Stimulated activated CD4-positive, alpha-beta T cell treated with anti-CD3 and anti-CD28 coated beads, Interleukin-1b, Interleukin-23, amount 100 ng/mL, for 1 hour (primary cell): ENCODE results near the gene SELPLG.
"Not testable (repeated sequence)": the region's sequence is repeated elsewhere in the genome, so short reads cannot be mapped to it uniquely, and the experiment has no call there.

ENCODE experiments used
- DNase-seq, 2 donors: peaks; one replicate each; pipeline ENCODE4 v3.0.0-alpha.2; 2020; ENCODE audit warnings: low read depth in 2 of 2

The SELPLG gene

GRCh38 chr12:108638997-108639822, 5.5 kb upstream of the SELPLG start:
- DNase-seq, result no peak

DNA sequence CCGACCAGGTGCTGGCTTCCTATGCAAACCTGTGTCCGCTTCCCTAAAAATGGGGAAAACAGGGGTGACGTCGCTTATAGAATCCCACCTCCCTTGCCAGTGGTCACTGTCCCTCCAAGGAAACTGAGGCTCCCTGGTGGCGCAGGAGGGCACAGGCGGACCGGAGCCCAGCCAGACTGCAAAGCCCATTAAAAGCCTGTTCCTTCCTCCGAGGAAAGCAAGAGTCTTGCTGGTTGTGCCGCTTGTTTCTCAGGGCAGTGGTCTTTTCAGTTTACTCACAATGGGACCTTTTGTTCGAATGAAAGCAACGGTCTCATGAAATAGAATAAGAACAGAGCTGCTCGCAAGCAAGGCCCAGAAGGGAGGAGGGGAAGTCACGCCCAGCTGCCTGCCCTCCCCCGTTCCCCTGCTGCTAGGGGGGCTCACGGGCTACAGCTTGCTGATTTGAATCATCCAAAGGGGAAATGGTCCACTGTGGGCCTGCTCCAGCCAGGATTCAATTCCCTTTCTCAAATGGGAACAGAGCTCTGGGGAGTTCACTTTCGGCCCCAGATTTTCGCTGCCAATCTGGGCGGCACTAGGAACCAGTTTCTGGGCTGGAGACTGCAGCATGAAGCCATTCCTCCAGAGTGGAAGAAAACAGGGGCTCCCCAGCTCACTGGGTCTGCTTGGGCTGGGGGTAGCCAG, 4.6 kb upstream of the SELPLG start:
- no peak for DNase-seq

DNA sequence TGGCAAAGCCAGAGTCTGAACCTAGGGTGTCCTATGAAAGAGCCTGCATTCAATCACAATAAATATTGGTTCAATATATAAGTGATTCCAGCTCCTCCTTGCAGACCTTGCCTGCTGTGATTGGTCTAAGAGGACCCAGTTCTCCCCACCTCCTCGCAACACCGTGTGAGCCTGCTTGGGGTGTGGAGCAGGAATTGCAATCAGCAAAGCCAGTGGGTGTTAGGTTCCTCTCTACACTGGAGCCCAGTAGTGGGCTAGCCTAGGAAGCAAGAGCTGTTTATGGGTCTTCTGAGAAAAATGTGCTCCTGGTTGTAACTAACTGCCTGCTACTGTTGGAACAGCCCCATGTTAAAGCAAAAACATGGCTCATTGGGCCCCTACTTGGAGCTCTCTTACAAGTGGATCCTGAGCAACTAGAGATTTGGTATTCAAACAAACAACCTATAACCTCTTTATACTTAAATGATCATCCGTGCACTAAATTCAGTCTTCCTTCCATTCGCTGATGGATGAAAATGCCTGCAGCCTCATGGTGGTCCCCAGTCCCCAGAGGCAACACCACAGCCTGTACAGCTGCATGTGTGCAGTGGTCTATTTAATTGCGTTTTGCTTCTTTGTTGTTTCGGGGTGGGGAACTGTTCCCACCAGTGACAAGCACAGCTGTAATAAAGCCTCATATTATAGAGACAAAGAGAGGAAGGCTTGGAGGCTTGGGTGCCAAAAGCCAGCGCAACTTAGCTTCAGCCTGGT, 3.7 kb upstream of the SELPLG start:
- no peak for DNase-seq

- DNase-seq, result no peak
These were observed 2.5 kb upstream of the SELPLG start for GRCh38 chr12:108635997-108636808.

- no peak for DNase-seq
These were observed 1.7 kb upstream of the SELPLG start for GRCh38 chr12:108635201-108635996.

- DNase-seq, result no peak
These were observed 652 bp upstream of the SELPLG start for GRCh38 chr12:108634341-108634751.

- no peak for DNase-seq
These were observed 587 bp downstream of the SELPLG start for GRCh38 chr12:108633081-108633533.

GRCh38 chr12:108631261-108631660, 2.4 kb downstream of the SELPLG start:
- DNase-seq, result not testable (repeated sequence)

DNA sequence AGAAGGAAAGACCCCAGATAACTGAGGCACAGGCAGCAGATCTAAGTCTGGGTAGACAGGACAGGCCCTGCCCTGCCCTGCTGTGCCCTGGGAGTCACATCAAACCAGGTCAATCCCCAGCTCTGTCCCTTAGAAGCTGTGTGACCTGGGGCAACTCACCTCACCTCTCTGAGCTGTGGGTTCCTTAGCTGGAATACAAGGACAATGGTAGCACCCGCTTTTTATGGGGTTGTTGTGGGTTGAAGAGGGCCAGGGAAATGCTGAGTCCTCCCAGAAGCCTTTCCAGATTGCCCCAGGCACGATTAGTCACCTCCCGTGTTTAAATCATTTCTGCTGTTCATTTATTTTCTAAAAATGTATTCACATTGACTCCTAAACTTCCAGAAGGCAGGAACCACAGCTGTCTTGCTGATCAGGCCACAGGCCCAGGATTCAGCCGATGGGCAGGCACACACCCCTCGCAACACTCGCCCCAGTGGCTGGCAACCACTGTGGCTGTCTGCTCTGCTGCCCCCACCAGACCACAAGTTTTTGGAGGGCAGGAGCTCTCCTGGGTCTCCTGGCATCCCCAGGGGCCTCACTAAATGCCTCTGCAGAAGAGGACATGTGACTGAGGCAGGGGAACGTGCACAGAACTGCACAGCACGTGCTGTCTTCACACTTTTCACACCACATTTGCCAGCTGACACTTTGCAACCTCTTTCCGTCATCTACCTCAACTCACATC, 3.0 kb downstream of the SELPLG start:
- no peak for DNase-seq

DNA sequence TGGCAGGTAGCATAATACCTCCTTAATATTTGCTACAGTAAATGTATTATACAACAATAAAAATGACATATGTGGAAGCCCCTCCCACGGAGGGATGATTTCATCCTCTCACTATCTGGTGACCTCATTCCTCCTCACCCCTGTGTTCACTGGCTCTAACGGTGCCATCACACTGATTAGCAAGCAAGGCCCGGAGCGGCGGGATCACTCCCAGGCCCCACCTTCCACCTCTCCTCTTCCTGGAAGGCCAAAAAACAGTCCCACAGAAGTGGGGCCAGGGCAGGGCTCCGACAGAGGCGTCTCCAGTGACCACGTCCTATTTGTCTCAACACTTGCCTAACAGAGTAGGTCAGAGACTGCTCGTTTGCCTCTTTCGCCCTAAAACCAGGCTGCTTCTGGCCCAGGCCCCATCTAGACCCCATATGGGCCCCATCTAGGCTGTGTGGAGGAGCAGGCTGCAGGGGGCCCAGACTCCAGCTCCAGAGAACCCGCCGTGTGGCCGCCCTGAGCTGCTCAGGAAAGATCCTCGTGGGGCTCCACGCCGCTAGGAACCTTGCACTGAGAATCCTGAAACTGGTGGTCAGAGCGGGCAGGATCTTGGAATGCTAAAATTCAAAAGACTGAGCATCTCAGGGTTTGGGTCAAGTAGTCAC, 3.7 kb downstream of the SELPLG start:
- no peak for DNase-seq

GRCh38 chr12:108629151-108629550, 4.5 kb downstream of the SELPLG start:
- DNase-seq, result no peak

- no peak for DNase-seq
These were observed 6.4 kb downstream of the SELPLG start for GRCh38 chr12:108627134-108627920.

DNA sequence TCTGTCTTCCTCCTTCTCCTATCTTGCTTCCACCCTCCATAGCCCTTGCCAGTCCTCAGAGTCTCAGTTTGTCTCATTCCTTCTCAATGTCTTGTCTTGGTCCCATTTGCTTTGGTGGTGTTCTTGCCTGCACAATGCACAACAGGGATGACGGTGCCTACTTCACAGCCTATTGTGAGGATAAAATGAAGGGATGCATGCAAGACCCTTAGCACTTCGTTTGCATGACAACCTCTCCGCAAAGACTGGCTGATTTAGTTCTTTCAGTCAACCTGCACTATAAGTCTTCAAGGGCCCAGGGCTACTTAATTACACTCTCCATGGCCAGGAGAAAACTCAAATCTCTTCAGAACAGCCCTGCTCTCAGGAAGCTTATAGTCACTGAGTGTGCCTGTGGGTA, 8.5 kb downstream of the SELPLG start:
- DNase-seq, result no peak

DNA sequence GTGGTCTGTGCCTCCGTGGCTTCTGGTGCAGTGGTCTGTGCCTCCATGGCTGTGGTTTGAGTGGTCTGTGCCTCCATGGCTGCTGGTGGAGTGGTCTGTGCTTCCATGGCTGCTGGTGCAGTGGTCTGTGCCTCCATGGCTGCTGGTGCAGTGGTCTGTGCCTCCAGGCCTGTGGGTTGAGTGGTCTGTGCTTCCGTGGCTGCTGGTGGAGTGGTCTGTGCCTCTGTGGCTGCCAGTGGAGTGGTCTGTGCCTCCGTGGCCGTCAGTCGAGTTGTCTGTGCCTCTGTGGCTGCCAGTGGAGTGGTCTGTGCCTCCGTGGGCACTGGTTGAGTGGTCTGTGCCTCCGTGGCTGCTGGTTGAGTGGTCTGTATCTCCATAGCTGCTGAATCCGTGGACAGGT, 10.1 kb downstream of the SELPLG start:
- DNase-seq, result no peak

- no peak for DNase-seq
These were observed 10.7 kb downstream of the SELPLG start for GRCh38 chr12:108622921-108623514.

DNA sequence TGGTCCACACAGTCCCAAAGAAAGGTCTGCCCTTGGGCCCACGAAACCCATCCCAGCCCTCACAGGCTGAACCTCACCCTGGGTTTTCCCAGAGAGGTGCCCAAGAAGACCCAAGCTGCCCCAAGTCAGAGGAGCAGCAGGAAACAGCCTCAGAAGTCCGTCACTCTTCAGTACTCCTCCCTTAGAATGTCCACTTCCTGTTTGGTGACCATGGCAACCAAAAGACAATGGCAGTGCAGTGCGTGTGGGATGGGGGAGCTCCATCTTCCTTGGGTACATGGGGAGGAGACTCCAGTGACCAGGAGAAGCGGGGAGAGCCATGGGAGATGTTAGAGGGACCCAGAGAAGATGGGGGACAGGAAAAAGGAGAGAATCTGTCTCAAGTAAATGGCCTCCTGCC, 11.3 kb downstream of the SELPLG start:
- DNase-seq, result no peak

GRCh38 chr12:108621161-108621560, 12.5 kb downstream of the SELPLG start:
- DNase-seq, result no peak

DNA sequence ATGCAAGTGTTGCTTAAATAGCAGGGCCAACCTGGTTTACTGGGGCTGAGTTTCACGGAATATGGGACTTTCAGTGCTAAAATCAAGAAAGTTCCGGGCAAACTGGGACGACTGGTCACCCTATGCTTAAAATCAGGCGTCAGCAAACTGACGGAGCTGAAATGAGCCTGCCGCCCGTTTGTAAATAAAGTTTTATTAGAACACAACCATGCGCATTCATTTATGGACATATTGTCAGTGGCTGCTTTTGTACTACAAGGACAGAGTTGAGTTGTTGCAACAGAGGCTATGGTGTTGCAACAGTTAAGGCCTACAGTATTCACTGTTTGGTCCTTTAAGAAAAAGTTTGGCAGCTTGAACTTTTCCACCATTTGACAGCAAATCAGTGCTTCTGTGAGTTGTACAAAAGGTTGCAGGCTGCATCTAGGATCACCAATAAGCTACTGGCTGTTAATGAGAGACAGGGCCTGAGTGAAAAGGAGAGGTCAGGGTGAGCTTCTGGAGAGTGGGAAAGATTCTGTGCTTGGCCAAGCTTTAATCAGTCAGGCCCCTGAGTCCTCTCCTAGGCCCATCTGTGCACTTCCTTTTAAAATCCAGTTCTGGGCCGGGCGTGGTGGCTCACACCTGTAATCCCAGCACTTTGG, 13.3 kb downstream of the SELPLG start:
- DNase-seq, result no peak
